ENCODE data around the gene HINFP. TPM values are rescaled to one million over a fixed set of nuclear protein-coding genes. Genes with fewer than 3 reads are reported as not detected.
A peak's percentile ranks its signal among the peaks of the same experiment; 100 is the strongest.

HINFP gene
- total RNA-seq, 4 donors from 2014 or later: 28.1 to 67.9 (median 49.0) TPM

- Histone ChIP-seq H3K4me1 (peaks cover 0 to 15% (median 8%) of the 10 kb centered on the region in 4 donors), H3K4me3 (no peak overlapping the region), H3K27me3 (peaks cover 4 to 8% of the 10 kb centered on the region in 2 donors), H3K36me3 (no peaks in the 10 kb centered on the region), H3K9me3 (no peaks in the 10 kb centered on the region), H3K27ac (no peak overlapping the region)
- DNase-seq: peak; percentile 51 to 85 (median 72)
- TF ChIP-seq CTCF (IDR thresholded peaks at IDR 0.05) (peak in 5 of 6 experiments; percentile 42 to 66 (median 62)), POLR2A (IDR thresholded peaks at IDR 0.05) (no peak)
Measured at GRCh38 chr11:119144825-119145486, 23.6 kb downstream of the HINFP start.

DNA sequence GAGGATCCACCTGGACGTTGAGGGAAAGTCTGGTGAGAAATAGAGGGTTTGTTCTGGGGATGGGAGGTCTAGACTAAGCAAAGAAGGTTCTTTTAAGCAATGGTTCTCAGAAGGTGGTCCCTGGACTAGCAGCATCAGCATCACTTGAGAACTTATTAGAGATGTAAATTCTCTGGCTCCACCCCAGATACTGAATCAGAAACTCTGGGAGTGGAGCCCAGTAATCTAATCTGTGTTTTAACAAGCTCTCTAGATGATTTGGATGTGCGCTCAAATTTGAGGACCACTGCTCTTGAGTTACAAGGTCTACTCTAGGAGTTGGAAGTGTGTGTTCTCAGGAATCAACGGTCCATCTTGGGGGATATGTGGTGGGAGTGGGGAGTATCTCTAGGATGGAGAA, 24.2 kb downstream of the HINFP start:
- Histone ChIP-seq H3K27ac (no peak overlapping the region), H3K36me3 (no peaks in the 10 kb centered on the region), H3K9me3 (no peaks in the 10 kb centered on the region), H3K4me1 (peaks cover 0 to 15% (median 8%) of the 10 kb centered on the region in 4 donors), H3K4me3 (no peak overlapping the region), H3K27me3 (peaks cover 4 to 11% of the 10 kb centered on the region in 2 donors)
- TF ChIP-seq CTCF (IDR thresholded peaks at IDR 0.05): no peak
- no peak for TF ChIP-seq POLR2A (IDR thresholded peaks at IDR 0.05)
- DNase-seq: no peak

DNA sequence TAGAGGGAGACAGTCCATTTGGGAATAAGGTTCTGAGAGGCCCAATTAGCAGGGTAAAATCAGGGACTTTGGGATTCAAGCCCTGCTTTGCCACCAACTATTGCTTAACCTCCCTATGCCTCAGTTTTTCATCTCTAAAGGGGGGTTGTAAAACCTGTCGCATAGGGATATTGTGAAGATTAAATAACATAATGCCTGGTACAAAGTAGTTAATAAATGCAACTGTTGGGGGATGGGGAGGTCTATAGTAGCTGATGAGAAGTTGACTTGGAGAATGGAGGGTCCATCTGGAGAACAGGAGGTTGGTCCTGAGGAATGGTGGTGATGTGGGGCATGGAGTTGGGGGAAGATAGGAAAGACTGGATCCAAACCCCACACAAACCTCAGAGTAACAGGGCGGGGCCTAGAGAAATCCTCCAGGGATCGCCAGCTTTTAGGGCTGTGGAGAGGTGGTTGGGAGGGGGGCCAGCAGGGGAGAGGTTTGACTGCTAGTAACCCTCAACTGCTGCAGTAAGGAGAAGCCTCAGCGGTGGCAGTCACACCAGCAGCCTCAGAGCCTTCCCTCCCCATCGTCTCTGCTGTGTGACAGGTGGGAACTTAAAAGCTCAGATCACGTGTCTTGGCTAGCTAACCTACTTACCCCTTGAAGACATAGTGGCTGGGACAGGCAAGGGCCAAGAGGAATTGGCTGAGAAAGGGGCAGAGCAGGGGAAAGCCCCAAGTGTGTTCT, 26.4 kb downstream of the HINFP start:
- peaks cover 0 to 15% (median 8%) of the 10 kb centered on the region in 4 donors for H3K4me1 ChIP-seq
- H3K9me3 ChIP-seq: no peaks in the 10 kb centered on the region
- no peaks in the 10 kb centered on the region for H3K36me3 ChIP-seq
- DNase-seq: no peak
- no peak overlapping the region for H3K4me3 ChIP-seq
- H3K27ac ChIP-seq: no peak overlapping the region
- peaks cover 4 to 11% of the 10 kb centered on the region in 2 donors for H3K27me3 ChIP-seq
- TF ChIP-seq CTCF (IDR thresholded peaks at IDR 0.05) (no peak), POLR2A (IDR thresholded peaks at IDR 0.05) (no peak)

DNA sequence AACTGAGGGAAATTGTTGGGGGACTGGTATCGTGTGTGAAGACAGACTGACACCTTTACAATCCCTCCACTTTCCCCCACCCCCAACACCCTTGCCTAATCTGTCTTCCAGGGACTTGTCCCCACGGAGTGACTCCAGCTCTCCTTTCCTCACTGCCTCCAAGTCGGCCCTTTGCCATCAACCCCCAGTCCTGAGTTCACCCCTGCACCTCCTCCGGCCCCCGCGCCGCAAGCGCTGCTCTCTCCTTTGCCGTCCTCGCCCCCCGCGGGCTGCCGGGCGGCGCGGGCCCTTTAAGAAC, 27.3 kb downstream of the HINFP start:
- H3K9me3 ChIP-seq: no peaks in the 10 kb centered on the region
- no peak overlapping the region for H3K27ac ChIP-seq
- no peaks in the 10 kb centered on the region for H3K36me3 ChIP-seq
- DNase-seq: no peak
- peaks cover 4 to 11% of the 10 kb centered on the region in 2 donors for H3K27me3 ChIP-seq
- TF ChIP-seq CTCF (IDR thresholded peaks at IDR 0.05) (no peak), POLR2A (IDR thresholded peaks at IDR 0.05) (no peak)
- H3K4me3 ChIP-seq: peak overlapping the region; percentile 38 to 75 (median 65)
- peaks cover 0 to 15% (median 8%) of the 10 kb centered on the region in 4 donors for H3K4me1 ChIP-seq

DNA sequence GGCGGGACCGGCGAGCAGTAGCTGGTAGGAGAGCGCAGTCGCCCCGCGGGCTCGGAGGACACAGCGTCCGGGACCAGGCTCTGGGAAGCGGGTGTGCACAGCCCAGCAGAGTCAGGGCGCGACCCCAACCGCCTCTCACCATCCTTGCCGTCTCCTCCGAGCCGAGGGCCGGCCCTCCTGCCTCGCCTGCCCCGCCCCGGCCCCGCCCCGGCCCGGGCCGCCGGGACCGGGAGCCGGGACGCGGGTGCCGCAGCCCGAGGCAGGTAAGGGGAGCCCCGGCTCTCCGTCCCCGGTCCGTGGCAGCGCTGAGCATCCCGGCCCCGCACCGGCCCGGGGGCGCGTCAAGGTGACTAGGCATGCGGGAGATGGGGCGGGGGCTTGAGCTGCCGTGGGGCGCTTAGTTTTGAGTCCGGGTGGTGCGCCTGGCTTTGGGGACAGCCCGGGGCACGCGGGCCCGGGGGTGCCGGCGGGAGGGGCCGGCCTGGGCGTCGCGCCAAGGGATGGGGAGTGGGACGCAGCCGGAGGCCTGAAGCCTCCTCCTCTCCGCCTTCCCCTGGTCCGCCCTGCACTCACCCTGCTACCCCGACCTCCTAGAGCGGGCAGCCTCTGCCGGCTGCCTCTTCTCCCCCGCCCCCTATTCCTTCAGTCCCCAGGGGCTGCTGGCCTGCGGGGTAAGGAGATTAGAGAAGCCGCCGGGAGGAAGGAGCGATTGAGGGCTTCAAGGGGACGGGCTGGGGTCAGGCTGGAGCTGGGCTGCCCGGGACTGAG, 27.8 kb downstream of the HINFP start, which contains the start of gene ABCG4:
Gene ABCG4, plus strand, starts transcription at position 35 of the 768 bp plus-strand sequence. CDS start 914 bp downstream, outside the sequence.
- H3K4me1 ChIP-seq: peaks cover 0 to 15% (median 8%) of the 10 kb centered on the region in 4 donors
- H3K27ac ChIP-seq: no peak within 1 kb of the TSS
- H3K27me3 ChIP-seq: peaks cover 4 to 11% of the 10 kb centered on the region in 2 donors
- no peaks in the 10 kb centered on the region for H3K36me3 ChIP-seq
- peak in 1 of 3 donors; percentile 17 for DNase-seq
- no peaks in the 10 kb centered on the region for H3K9me3 ChIP-seq
- H3K4me3 ChIP-seq: peak within 1 kb of the TSS; percentile 38 to 75 (median 65)
- TF ChIP-seq POLR2A (IDR thresholded peaks at IDR 0.05) (no peak), CTCF (IDR thresholded peaks at IDR 0.05) (no peak)

Data from Peyer's patch (tissue), 4 donors.